BJ (cell line): Measurements from ENCODE around the gene IFIT3. TPM values are rescaled to one million over a fixed set of nuclear protein-coding genes. Genes with fewer than 3 reads are reported as not detected.
"Not testable (repeated sequence)": the region's sequence is repeated elsewhere in the genome, so short reads cannot be mapped to it uniquely, and the experiment has no call there.

ENCODE experiments used
- CTCF ChIA-PET: fragments of 350-600 bp; formaldehyde crosslinking; extraction: SDS; loops from one replicate; lab custom pipeline; 2021; ENCODE audit warnings: antibody characterized with exemption, inconsistent platforms; lab: Yijun Ruan, JAX
- POLR2A ChIA-PET: fragments of 300-600 bp; sonication (Branson Sonifier 250); formaldehyde crosslinking; extraction: SDS; loops from one replicate; lab custom pipeline; 2021; ENCODE audit warnings: antibody characterized with exemption; lab: Charles Lee
- DNase-seq: peaks from one replicate; pipeline ENCODE4 v3.0.0-alpha.2; 2011; ENCODE audit warnings: low read depth
- H3K27me3 ChIP-seq: 2 replicates; pipeline ENCODE4 v1.6.0; 2011; ENCODE audit warnings: low read length; ENCODE audit not compliant: control insufficient read depth, insufficient read depth
- H3K36me3 ChIP-seq: 2 replicates; pipeline ENCODE4 v1.5.1; 2011; ENCODE audit warnings: low read length; ENCODE audit not compliant: control insufficient read depth, insufficient read depth
- H3K4me3 ChIP-seq: 2 replicates; pipeline ENCODE4 v1.5.1; 2011; ENCODE audit warnings: low read depth, mild to moderate bottlenecking, control low read depth, low read length
- CTCF ChIP-seq: IDR thresholded peaks from 2 replicates; pipeline ENCODE4 v1.5.1; 2011; ENCODE audit warnings: low read depth, mild to moderate bottlenecking, control low read depth, inconsistent platforms, low read length, moderate library complexity; ENCODE audit not compliant: insufficient read depth
- polyA plus RNA-seq: library from polyadenylated mRNA; depleted of rRNA; stranded (reverse); fragments of >200 nt; gene quantifications from 2 replicates; pipeline ENCODE4 v1.2.3, GENCODE V29; 2011

Gene IFIT3
- polyA plus RNA-seq, 1 experiment: 18.7 TPM

- no peaks in the 10 kb centered on the region for H3K36me3 ChIP-seq
- CTCF ChIA-PET: interaction anchor here (1.1 to 2.6 kb wide), 2 partner anchors 25 to 34 kb away, joined by 3 to 6 read pairs; no protein-coding TSS in a partner anchor
- TF ChIP-seq CTCF: no peak
- DNase-seq: no peak
- no peaks in the 10 kb centered on the region for H3K27me3 ChIP-seq
- no peak overlapping the region for H3K4me3 ChIP-seq
- POLR2A ChIA-PET: no interaction called here
These were observed 2.9 kb downstream of the IFIT3 start for GRCh38 chr10:89330537-89331212.

- POLR2A ChIA-PET: interaction anchor here (0.6 to 0.8 kb wide), 2 partner anchors 30 to 61 kb away, joined by 3 to 7 read pairs; partner anchors contain the start of genes IFIT1 and IFIT2
- not testable (repeated sequence) for H3K4me3 ChIP-seq, H3K27me3 ChIP-seq, H3K36me3 ChIP-seq, DNase-seq
- CTCF ChIA-PET: interaction anchor here (1.0 to 2.6 kb wide), 4 partner anchors 14 to 38 kb away, joined by 3 to 10 read pairs (median 6); no protein-coding TSS in a partner anchor
These were observed 3.8 kb downstream of the IFIT3 start for GRCh38 chr10:89331487-89332122.

GRCh38 chr10:89332123-89332633 lies 4.4 kb downstream of the IFIT3 start:
- TF ChIP-seq CTCF: no peak
- peak; percentile 87 for DNase-seq
- peak overlapping the region; percentile 28 for H3K4me3 ChIP-seq
- ChIA-PET POLR2A (interaction anchor here (0.6 to 0.8 kb wide), 2 partner anchors 30 to 60 kb away, joined by 3 to 7 read pairs; partner anchors contain the start of genes IFIT1 and IFIT2), CTCF (interaction anchor here (0.6 to 2.6 kb wide), 4 partner anchors 14 to 286 kb away, joined by 4 to 10 read pairs (median 6); no protein-coding TSS in a partner anchor)
- H3K36me3 ChIP-seq: no peaks in the 10 kb centered on the region
- no peaks in the 10 kb centered on the region for H3K27me3 ChIP-seq

- DNase-seq: no peak
- no peak for TF ChIP-seq CTCF
- ChIA-PET POLR2A (no interaction called here), CTCF (no interaction called here)
- H3K27me3 ChIP-seq: no peaks in the 10 kb centered on the region
- H3K36me3 ChIP-seq: peaks cover 6% of the 10 kb centered on the region
- no peak overlapping the region for H3K4me3 ChIP-seq
These were observed 7.4 kb downstream of the IFIT3 start for GRCh38 chr10:89335226-89335625.

- H3K27me3 ChIP-seq: no peaks in the 10 kb centered on the region
- ChIA-PET POLR2A (no interaction called here), CTCF (no interaction called here)
These were observed 8.4 kb downstream of the IFIT3 start for GRCh38 chr10:89336241-89336640.

More at GRCh38 chr10:89336241-89336640, 8.4 kb downstream of the IFIT3 start:
- TF ChIP-seq CTCF: no peak
- no peak for DNase-seq
- Histone ChIP-seq H3K36me3 (peaks cover 6% of the 10 kb centered on the region), H3K4me3 (no peak overlapping the region)
